Measurements from ENCODE around the gene IL13.

IL13 gene

DNA sequence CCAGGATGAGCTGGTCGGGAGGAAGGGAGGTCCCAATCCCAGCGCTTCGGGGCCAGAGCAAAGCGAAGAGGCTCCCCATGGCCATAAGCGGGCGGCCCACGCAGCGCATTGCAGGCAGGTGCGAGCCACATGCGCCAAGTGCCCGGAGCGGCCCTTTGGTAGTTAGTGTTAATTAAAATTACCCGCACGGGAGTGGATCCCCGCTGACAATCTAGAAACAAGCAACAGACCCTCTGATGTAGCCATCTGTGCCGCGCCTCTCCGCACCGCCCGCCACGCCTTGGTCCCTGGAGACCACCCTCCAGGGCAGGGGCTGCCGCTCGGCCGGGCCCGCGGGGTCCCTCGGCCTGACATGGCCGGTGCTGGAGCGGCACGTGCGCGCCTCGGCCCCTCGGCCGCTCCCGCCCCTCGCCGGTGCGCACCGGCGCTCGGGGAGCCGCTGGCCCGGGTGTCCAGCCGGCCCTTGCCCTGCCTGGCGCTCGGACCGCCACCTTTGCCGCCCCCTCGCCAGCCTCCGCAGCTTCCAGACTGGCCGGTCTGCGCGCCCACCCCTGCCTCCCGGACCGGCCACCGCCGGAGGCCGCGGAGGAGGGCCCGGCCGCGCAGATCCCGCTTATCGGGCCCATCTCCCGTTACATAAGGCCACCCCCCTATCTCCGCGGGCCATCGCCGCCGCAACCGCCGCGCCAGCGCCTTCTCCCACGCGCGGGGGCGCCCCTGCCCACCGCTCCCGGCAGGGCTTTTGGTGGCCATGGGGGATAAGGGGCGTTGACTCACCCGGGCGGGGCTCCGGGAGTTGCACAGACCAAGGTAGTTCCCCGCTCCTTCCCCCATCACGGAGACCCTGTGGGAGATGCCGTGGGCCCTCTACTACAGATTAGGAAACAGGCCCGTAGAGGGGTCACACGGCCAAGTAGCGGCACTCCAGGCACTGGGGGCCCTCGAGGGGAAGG, 1.9 kb upstream of the IL13 start:
- Histone ChIP-seq H3K4me1 (ENCODE audit: control insufficient read depth in 1 of 2, insufficient read depth in 1 of 2, low read depth in 1 of 2, low read length in 1 of 2) (peaks cover 0 to 4% of the 10 kb centered on the region in 2 experiments), H3K27me3 (peaks cover 76% of the 10 kb centered on the region), H3K4me3 (ENCODE audit: low read depth in 1 of 2, low read length in 1 of 2) (no peak overlapping the region), H3K36me3 (no peaks in the 10 kb centered on the region), H3K9me3 (no peaks in the 10 kb centered on the region), H3K27ac (no peak overlapping the region)
- TF ChIP-seq CTCF (IDR thresholded peaks at IDR 0.05), result no peak

- Histone ChIP-seq H3K27me3 (peaks cover 69% of the 10 kb centered on the region), H3K4me3 (ENCODE audit: low read depth in 1 of 2, low read length in 1 of 2) (no peak overlapping the region)
- TF ChIP-seq CTCF (IDR thresholded peaks at IDR 0.05), result no peak
Observed at GRCh38 chr5:132656774-132657355, 1.1 kb upstream of the IL13 start.

GRCh38 chr5:132658381-132659302, 669 bp downstream of the IL13 start:
- Histone ChIP-seq H3K27me3 (peaks cover 51% of the 10 kb centered on the region), H3K27ac (no peak overlapping the region), H3K9me3 (no peaks in the 10 kb centered on the region), H3K4me1 (ENCODE audit: control insufficient read depth in 1 of 2, insufficient read depth in 1 of 2, low read depth in 1 of 2, low read length in 1 of 2) (peaks cover 0 to 4% of the 10 kb centered on the region in 2 experiments), H3K4me3 (ENCODE audit: low read depth in 1 of 2, low read length in 1 of 2) (no peak overlapping the region), H3K36me3 (no peaks in the 10 kb centered on the region)
- no peak for TF ChIP-seq CTCF (IDR thresholded peaks at IDR 0.05)

More at GRCh38 chr5:132656774-132657355, 1.1 kb upstream of the IL13 start:
- peaks cover 0 to 4% of the 10 kb centered on the region in 2 experiments for H3K4me1 ChIP-seq (ENCODE audit: control insufficient read depth in 1 of 2, insufficient read depth in 1 of 2, low read depth in 1 of 2, low read length in 1 of 2)
- no peak overlapping the region for H3K27ac ChIP-seq
- H3K9me3 ChIP-seq, result no peaks in the 10 kb centered on the region
- H3K36me3 ChIP-seq, result no peaks in the 10 kb centered on the region

DNA sequence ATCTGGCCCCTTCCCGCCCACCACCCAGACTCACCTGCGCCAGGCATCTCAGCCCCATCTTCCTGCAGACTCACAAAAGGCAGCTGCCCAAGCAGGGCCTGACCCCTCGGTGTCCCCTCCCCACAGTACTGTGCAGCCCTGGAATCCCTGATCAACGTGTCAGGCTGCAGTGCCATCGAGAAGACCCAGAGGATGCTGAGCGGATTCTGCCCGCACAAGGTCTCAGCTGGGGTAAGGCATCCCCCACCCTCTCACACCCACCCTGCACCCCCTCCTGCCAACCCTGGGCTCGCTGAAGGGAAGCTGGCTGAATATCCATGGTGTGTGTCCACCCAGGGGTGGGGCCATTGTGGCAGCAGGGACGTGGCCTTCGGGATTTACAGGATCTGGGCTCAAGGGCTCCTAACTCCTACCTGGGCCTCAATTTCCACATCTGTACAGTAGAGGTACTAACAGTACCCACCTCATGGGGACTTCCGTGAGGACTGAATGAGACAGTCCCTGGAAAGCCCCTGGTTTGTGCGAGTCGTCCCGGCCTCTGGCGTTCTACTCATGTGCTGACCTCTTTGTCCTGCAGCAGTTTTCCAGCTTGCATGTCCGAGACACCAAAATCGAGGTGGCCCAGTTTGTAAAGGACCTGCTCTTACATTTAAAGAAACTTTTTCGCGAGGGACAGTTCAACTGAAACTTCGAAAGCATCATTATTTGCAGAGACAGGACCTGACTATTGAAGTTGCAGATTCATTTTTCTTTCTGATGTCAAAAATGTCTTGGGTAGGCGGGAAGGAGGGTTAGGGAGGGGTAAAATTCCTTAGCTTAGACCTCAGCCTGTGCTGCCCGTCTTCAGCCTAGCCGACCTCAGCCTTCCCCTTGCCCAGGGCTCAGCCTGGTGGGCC, 1.9 kb downstream of the IL13 start:
- Histone ChIP-seq H3K27ac (no peak overlapping the region), H3K4me1 (ENCODE audit: control insufficient read depth in 1 of 2, insufficient read depth in 1 of 2, low read depth in 1 of 2, low read length in 1 of 2) (peaks cover 0 to 4% of the 10 kb centered on the region in 2 experiments), H3K27me3 (peaks cover 39% of the 10 kb centered on the region), H3K9me3 (no peaks in the 10 kb centered on the region), H3K4me3 (ENCODE audit: low read depth in 1 of 2, low read length in 1 of 2) (no peak overlapping the region), H3K36me3 (no peaks in the 10 kb centered on the region)
- no peak for TF ChIP-seq CTCF (IDR thresholded peaks at IDR 0.05)

Measured in neutrophil (primary cell).